Smooth muscle cell (in vitro differentiated cells): Measurements from ENCODE around the gene CHMP6. TPM values are rescaled to one million over a fixed set of nuclear protein-coding genes. Genes with fewer than 3 reads are reported as not detected.

Source experiments
- DNase-seq: peaks from one replicate; lab custom pipeline; 2025; ENCODE audit not compliant: unreplicated experiment; lab: John Stamatoyannopoulos, UW
- H2AFZ ChIP-seq: fragments of 200-600 bp; sonication (generic); 2 replicates; pipeline ENCODE4 v1.6.0; 2016; ENCODE audit warnings: antibody characterized with exemption, low read depth, mild to moderate bottlenecking
- H3F3A ChIP-seq: fragments of 200-600 bp; sonication (generic); 2 replicates; pipeline ENCODE4 v1.6.0; 2017; ENCODE audit warnings: antibody characterized with exemption, low read depth
- H3K27ac ChIP-seq: fragments of 200-600 bp; sonication (generic); 2 replicates; pipeline ENCODE4 v1.5.1; 2016; ENCODE audit warnings: low read depth, mild to moderate bottlenecking
- H3K27me3 ChIP-seq: fragments of 200-600 bp; sonication (generic); 2 replicates; pipeline ENCODE4 v1.6.1; 2016; ENCODE audit warnings: low read depth, mild to moderate bottlenecking
- H3K36me3 ChIP-seq: fragments of 200-600 bp; sonication (generic); 2 replicates; pipeline ENCODE4 v1.5.1; 2016; ENCODE audit warnings: low read depth
- H3K4me1 ChIP-seq: fragments of 200-600 bp; sonication (generic); 2 replicates; pipeline ENCODE4 v1.5.1; 2016; ENCODE audit warnings: low read depth
- H3K4me2 ChIP-seq: fragments of 200-600 bp; sonication (generic); 2 replicates; pipeline ENCODE4 v1.6.0; 2016; ENCODE audit warnings: mild to moderate bottlenecking
- H3K4me3 ChIP-seq: fragments of 200-600 bp; sonication (generic); 2 replicates; pipeline ENCODE4 v1.5.1; 2016; ENCODE audit warnings: mild to moderate bottlenecking
- H3K79me2 ChIP-seq: fragments of 200-600 bp; sonication (generic); 2 replicates; pipeline ENCODE4 v1.6.0; 2016; ENCODE audit warnings: low read depth, mild to moderate bottlenecking
- H3K9ac ChIP-seq: fragments of 200-600 bp; sonication (generic); 2 replicates; pipeline ENCODE4 v1.6.0; 2016; ENCODE audit warnings: low read depth
- H3K9me3 ChIP-seq: fragments of 200-600 bp; sonication (generic); replicated peaks from 2 replicates; pipeline ENCODE4 v1.5.1; 2016; ENCODE audit warnings: low read depth
- H4K20me1 ChIP-seq: fragments of 200-600 bp; sonication (generic); 2 replicates; pipeline ENCODE4 v1.6.0; 2016; ENCODE audit warnings: low read depth
- WGBS: methylation state at CpG from one replicate; pipeline ENCODE4 v1.1.7; 2016; ENCODE audit warnings: low lambda C conversion rate; 5-methylcytosine and 5-hydroxymethylcytosine counted together
- polyA plus RNA-seq: library from polyadenylated mRNA; unstranded; fragments of >200 nt; fragmentation: Nextera tagmentation; extraction: Ambion mirVana; gene quantifications from 2 replicates; pipeline ENCODE4 v1.2.1, GENCODE V29; 2016
- total RNA-seq: library from RNA; depleted of rRNA; stranded (reverse); fragments of >200 nt; gene quantifications from 2 replicates; pipeline ENCODE4 v1.2.3, GENCODE V29; 2014
- TF ChIP-seq, protein P1 (sequence below): fragments of 200-600 bp; sonication (generic); IDR thresholded peaks from 2 replicates; pipeline ENCODE4 v1.5.1; 2017; ENCODE audit warnings: borderline replicate concordance, mild to moderate bottlenecking, antibody characterized with exemption; ENCODE audit not compliant: insufficient read depth, poor library complexity, severe bottlenecking

Gene CHMP6
- total and polyA plus RNA-seq, 2 experiments from 2014 or later, result 5.8 to 21.5 TPM

GRCh38 chr17:80997424-80998117 is 5.9 kb downstream of the CHMP6 start:
- Histone ChIP-seq H3K9ac (no peak overlapping the region), H3K4me3 (no peak overlapping the region), H2AFZ (no peak overlapping the region), H3K4me2 (no peak overlapping the region), H3K36me3 (no peaks in the 10 kb centered on the region), H3K4me1 (peaks cover 7% of the 10 kb centered on the region), H3K27ac (no peak overlapping the region), H3K27me3 (no peaks in the 10 kb centered on the region), H3F3A (no peaks in the 10 kb centered on the region), H3K79me2 (peaks cover 5% of the 10 kb centered on the region), H3K9me3 (no peaks in the 10 kb centered on the region), H4K20me1 (peaks cover 9% of the 10 kb centered on the region)
- TF ChIP-seq, protein P1, sequence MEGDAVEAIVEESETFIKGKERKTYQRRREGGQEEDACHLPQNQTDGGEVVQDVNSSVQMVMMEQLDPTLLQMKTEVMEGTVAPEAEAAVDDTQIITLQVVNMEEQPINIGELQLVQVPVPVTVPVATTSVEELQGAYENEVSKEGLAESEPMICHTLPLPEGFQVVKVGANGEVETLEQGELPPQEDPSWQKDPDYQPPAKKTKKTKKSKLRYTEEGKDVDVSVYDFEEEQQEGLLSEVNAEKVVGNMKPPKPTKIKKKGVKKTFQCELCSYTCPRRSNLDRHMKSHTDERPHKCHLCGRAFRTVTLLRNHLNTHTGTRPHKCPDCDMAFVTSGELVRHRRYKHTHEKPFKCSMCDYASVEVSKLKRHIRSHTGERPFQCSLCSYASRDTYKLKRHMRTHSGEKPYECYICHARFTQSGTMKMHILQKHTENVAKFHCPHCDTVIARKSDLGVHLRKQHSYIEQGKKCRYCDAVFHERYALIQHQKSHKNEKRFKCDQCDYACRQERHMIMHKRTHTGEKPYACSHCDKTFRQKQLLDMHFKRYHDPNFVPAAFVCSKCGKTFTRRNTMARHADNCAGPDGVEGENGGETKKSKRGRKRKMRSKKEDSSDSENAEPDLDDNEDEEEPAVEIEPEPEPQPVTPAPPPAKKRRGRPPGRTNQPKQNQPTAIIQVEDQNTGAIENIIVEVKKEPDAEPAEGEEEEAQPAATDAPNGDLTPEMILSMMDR, result no peak
- WGBS, result 90% methylated on average over 32 of the region's 32 CpGs
- DNase-seq, result no peak

- no peaks in the 10 kb centered on the region for H3K27me3 ChIP-seq
- TF ChIP-seq, protein P1, result no peak
- H4K20me1 ChIP-seq, result peaks cover 2% of the 10 kb centered on the region
- H3K9me3 ChIP-seq, result no peaks in the 10 kb centered on the region
- WGBS, result 97% methylated on average over 19 of the region's 19 CpGs
- H3K9ac ChIP-seq, result no peak overlapping the region
- no peaks in the 10 kb centered on the region for H3K36me3 ChIP-seq
- no peaks in the 10 kb centered on the region for H3F3A ChIP-seq
- no peak overlapping the region for H3K4me2 ChIP-seq
- H3K4me1 ChIP-seq, result no peaks in the 10 kb centered on the region
- no peak overlapping the region for H3K27ac ChIP-seq
- DNase-seq, result no peak
- no peak overlapping the region for H3K4me3 ChIP-seq
- no peaks in the 10 kb centered on the region for H3K79me2 ChIP-seq
- no peak overlapping the region for H2AFZ ChIP-seq
Observed at GRCh38 chr17:80998118-80998747, 6.6 kb downstream of the CHMP6 start.

DNA sequence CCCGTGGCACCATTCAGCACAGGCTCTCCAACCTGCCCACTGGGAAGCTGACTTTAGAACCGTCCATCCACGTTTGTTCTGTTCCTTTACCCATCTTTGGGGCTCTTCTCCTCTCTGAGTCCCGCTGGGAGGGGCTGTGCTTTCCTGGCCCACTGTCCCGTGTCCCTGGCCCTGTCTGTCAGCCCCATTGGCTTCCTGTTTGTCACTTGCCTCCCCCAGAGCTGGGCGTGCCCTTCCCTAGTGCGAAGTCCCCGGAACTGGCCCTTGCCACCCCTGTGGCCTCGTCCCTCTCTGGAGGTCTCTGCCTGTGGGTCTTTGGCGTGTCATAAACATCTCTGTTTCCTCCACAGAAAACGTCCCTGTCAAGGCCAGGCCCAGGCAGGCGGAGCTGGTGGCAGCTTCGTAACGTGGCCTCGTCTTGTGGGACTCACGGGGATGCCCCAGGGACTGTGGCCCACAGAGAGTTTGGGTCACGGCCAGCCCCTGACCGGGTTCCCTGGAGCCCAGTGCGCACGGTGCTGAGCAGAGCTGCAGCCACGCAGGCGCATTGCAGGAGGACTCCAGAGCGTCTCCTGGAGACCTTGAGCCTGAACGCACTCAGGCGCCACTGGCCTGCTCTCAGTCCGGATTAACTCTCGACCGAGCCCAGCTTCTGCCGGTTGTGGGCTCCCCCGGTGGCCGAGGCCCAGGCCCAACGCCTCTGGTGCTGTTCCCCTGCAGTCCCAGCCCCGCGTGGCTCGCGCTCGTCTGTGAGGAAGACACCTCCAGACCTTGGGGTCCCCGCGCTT is 7.3 kb downstream of the CHMP6 start:
- Histone ChIP-seq H3K36me3 (no peaks in the 10 kb centered on the region), H2AFZ (no peak overlapping the region), H3K4me1 (peaks cover 3% of the 10 kb centered on the region), H3K27ac (no peak overlapping the region), H3K4me3 (no peak overlapping the region), H3K4me2 (no peak overlapping the region), H3F3A (no peaks in the 10 kb centered on the region), H3K9ac (no peak overlapping the region), H3K79me2 (no peaks in the 10 kb centered on the region), H3K9me3 (no peaks in the 10 kb centered on the region), H4K20me1 (no peaks in the 10 kb centered on the region), H3K27me3 (peaks cover 7% of the 10 kb centered on the region)
- no peak for DNase-seq
- TF ChIP-seq, protein P1, result no peak
- 96% methylated on average over 39 of the region's 39 CpGs for WGBS
